HG02623 (cell line): Measurements from ENCODE around the gene GRB10.

Experiments used
- ATAC-seq: cut with Tn5 transposase; IDR thresholded peaks from one replicate; pipeline ENCODE4 v1.9.1; 2021; ENCODE audit warnings: moderate library complexity; ENCODE audit not compliant: unreplicated experiment

GRB10 gene

DNA sequence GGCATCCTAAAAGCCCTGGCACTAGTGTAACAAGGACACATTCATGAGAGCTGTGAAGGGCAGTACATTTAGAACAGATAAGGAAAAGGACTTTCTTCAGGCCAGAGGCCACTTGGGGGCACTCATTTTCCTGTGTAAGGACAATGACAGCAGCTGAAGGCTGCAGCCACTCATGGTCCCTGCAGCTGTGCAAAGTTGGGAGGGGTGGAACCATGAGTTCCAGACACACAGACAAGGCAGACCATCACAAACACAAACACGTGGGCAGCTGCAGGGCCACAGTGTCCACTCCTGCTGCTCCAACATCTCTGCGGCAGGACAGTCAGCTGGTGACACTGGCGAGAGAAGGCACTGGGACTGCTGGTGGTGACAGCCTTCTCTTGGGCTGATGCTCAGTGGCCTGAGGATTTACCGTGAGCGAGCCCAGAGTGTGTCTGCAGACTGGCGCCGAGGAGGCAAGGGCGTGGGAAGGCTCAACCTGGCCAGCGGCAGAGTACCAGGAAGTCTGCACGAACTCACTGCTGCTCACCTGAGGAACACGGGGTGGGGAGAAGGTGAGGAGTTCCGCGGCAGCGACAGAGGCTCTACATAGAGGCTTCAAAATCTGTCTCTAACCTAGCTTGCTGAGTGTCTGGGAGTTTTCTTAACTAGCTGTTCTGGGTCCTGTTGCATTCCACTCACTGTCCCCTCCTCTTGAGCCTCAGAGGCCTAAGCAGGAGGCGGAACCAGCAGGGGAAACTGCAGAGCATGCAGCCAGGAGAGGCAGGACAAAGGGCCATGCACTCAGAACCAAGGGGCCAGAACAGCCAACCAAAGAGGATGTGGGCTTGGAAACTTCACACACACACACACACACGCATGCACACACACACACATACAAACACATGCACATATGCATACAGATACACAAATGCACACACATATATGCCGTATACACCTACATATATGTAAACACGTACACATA, 141.0 kb downstream of the GRB10 start:
- ATAC-seq: no peak

DNA sequence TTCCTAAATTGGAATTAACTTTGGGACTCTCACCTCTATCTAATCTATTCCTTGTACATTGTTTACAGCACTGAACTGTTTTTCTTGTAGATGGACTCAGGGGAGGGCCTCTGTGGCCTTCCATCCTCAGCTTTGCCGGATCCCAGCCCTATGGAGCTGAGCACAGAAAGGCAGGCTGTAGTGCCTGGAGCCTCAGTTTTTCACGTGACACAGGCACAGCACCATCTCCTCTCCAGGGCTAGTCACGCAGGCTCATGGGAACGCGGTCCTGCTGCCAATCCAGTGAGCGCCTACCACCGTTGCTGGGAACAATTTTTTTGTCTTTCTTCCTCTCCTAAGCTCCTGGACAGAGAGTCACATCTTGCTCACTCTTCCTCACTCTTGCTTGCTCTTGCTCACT, 141.9 kb downstream of the GRB10 start:
- ATAC-seq: no peak

DNA sequence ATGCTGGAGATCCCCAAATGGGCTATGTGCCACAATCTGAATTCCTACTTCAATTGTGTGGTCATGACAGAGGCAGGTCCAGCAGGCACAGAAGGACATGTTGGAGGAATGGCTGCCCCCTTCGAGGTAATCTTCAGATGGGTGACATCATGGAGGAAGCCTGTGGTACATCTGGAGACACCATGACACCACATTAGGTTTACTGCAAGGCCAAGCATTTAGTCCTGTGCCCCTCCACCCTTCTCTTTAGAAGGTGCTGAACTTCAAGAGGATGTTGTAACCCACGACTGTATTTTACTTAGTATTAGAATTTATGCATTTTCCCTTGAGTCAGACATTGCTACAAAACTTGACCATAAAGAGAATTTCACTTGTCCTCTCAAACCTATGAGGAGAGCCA, 142.4 kb downstream of the GRB10 start:
- ATAC-seq: no peak

DNA sequence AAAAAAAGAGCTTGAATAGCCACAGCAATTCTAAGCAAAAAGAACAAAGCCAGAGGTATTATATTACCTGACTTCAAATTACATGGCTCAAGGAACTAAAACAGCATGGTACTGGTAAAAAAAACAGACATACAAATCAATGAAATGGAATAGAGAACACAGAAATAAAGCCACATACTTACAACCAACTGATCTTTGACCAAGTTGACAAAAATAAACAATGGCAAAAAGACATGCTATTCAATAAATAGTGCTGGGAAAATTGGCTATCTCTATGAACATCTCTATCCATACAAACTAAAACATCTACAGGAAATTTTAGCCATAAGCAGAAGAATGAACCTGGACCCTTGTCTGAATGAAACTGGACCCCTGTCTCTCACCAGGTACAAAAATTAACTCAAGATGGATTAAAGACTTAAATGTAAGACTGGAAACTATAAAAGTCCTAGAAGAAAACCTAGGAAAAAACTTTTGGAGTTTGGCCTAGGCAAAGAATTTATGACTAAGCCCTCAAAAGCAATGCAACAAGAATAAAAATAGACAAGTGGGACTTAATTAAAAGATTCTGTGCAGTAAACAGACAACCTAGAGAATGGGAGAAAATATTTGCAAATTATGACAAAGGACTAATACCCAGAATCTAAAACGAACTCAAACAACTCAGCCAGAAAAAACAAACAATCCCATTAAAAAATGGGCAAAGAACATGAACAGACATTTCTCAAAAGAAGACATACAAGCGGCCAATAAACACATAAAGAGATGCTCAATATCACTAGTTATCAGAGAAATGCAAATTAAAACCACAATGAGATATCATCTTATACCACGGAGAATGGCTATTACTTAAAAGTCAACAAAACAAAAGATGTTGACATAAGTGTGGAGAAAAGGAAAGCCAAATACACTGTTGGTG, 144.7 kb downstream of the GRB10 start:
- no peak for ATAC-seq

DNA sequence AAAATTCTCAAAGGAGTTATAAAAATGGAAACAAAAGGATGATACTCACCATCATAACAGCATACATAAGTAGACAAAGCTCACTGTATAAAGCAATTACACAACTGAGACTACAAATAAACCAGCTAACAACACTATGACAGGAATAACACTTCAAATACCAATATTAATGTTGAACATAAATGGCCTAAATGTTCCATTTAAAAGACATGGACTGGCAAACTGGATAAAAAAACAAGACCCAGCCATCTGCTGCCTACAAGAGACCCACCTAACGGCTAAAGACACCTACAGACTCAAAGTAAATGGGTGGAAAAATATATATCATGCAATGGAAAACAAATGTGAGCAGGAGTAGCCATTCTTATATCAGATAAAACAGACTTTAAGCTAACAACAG, 148.3 kb downstream of the GRB10 start:
- no peak for ATAC-seq

DNA sequence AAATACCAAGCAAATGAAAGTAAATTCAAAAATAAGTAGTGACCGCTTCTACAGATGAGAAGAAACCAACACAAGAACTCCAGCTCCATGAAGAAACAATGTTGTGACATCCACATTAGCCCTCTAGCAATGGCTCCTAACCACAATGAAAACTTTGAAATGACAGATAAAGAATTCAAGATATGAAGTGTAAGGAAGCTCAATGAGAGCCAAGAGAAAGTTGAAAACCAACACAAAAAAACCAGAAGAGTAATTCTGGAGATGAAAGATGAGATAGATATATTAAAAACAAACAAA, 149.3 kb downstream of the GRB10 start:
- no peak for ATAC-seq

DNA sequence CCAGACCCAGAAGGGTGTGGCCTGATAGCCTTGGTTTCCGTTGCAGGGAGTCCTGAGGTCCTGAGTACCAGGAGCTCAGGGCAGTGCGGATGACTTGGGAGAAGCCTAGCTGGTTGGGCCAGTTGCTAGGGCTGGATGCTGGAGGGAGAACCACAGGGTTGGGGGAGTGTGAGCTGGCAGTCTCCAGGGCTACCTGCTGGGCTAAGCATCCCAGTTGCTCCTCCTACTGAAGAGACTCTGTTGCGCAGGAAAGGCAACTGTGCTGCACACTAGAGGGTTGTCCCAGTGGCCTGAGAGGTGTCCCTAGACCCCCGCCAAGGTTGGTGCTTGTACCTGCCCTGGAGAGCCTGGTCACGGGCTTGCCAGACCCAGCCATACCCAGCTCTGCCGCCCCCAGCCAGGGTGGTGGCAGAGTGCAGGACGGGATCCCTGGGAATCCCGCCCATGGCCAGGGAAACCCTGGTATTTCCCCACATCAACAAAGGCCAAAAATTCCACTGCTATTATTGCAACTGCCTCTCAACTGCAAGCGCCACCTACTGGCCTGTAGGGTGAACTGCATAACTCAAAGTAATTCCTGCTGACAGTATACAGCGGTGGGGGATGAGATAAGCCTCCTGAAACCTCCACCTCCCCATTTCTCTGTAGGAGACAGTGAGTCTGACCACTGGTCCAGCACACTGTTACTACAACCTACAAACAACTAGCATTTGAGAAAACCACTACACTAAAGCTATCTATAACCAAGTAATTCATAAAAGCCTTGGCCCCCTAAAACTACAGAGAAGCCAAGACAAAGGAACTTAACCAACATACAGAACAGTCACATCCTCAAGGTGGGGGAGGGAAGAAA, 149.9 kb downstream of the GRB10 start:
- ATAC-seq: peak; percentile 87

DNA sequence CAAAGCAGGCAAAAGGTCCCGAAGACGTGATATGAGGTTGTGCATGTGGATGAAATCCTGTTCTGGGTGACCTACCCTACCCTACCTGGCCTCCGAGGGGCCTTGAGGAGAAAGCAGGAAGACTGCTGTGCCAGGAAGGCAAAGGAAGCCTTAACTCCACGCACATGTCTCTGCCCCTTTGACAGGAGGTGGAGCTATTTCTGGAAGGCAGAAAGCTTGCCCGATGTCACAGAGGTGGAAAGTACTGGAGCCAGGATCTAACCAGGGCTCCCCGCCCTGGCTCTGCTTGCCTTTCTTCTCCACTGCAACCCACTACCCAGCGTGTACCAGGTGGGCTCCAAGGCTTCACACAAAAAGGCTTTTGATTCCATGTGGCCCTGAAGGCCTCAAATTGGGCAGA, 151.1 kb downstream of the GRB10 start:
- ATAC-seq: no peak

DNA sequence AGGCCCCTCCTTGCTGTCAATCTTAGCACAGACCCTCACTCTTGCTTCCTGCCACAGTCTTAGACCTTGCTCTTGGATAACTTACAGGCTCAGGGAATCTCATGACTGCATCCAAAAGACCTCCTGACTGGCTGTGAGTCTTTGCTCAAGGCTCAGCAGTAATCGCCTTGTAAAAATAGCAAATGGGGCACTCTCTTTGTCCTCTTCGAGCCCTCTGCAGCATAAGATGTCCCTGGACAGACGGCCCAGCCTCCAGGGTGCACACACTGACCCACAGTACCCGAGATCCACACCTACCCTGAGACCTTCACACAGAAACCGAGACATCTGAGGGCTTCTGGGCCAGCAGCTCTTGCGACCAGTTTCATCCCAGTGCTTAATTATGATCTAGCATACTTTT, 151.6 kb downstream of the GRB10 start:
- no peak for ATAC-seq

DNA sequence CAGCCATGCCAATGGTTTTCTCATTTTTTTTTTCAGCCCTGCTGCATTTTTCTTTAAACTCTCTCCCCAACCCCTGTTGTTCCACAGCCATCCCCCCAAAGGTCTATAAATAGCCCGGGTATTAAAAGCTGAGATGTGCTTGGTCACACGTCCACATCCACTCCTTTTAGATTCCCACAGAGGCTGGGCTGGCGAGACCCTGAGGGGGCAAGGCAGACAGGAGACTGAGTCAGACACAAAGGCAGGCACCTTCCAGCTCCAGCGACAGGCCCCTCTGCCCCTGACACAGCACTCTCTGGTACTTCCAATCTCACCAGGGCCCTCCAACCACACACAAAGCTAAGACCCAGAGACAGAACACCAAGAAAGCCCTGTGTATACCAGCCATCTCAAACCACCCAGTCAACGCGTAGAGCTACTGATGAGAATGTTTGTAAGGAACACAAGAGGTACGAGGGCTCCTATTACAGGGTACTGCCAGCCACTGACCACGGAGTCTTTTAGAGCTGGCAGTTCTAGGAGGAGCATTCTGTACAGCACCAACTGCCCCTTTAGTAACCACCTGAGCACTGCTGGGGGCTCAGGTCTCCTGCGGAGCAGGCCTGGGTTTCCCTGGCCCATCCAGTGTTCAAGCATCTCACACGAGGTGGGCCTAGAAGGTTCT, 153.3 kb downstream of the GRB10 start:
- ATAC-seq: no peak

DNA sequence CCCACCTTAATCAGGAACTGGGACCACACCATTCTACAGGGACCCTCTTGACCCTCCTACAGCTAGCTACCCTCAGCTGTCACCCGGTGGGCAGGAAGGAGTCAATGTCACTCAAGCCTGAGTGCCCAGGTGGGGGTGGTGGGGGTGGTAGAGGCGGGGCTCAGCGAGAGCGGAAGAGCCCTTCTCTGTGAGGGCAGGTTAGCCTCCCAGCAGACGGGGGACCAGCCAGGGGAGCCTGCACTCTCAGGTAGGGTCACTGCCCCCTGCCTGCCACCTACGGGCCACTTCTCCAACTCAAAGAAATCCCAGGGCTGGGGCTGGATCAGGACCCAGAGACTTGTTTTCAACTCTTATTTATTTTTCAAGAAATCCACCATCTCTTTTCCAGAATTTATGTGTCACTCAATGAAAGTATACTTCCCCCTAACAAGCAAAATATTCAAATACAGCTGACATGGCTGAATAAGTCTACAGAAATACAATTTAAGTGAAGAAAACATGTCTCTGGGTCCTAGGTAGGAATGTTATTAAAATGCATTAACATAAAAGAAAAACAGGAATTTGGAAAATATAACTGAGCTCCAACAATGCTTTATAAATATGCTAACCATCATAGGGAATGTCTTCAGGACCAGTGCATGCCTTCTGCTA, 154.1 kb downstream of the GRB10 start:
- no peak for ATAC-seq

DNA sequence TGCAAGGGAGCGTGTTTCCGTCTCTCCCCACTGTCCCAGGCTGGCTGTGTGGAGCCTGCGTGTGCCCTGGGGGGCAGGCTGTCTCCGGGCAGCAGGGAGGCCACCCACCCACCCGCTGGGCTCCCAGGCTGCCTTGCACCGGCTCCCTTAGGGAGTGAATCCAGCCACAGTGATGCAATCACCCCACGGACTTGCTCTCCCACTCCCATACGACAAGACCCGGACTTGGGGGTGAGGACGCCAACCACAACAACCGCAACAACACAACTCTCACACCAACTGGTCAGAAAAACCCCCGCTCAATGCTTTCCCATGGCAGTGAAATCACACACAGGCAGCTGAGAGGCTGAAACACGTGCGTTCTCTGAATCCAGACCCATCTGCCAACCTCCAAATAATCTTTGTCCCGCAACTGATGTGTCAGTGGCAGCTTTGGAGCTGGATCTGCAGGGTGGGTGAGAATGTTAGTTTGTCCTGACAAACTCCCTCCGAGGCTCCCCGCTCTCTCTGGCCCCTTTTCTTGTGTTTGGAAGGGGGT, 154.8 kb downstream of the GRB10 start:
- no peak for ATAC-seq

DNA sequence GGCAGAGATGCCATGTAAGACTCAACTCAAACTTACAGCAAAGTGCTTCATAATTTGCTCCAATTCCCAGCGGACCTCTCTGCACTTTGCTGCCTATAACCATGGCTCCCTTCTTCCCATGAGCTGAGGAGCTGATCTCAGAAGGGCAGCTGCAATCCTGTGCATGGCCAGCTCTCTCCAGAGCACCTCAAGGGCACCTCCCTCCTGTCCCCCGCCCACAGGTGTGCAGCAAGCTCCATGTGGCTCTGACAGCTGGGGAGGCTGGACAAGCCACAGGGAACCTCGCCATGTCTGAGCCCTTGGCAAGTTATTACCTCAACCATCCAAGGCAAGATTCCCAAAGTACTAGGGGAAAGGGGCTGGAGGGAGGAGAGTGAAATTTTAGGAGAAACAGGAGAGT, 156.4 kb downstream of the GRB10 start:
- no peak for ATAC-seq

DNA sequence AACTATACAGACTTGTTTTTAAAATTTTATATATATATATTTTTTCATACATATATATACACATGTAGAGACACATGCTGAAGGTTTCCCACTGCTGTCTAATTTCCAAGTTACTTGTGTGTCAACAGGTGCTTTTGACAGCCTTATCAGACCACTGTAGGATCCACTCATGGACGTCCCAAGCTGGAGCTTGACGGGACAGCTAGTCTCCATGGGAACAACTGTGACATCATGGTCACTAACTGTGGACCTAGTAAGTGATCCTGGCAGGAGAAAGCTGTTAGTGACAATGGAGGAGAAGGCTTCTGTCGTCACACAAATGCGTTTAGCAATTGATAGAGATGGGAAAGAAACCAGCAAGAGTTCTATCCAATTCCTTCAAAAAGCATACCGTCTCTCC, 157.3 kb downstream of the GRB10 start:
- ATAC-seq: no peak

DNA sequence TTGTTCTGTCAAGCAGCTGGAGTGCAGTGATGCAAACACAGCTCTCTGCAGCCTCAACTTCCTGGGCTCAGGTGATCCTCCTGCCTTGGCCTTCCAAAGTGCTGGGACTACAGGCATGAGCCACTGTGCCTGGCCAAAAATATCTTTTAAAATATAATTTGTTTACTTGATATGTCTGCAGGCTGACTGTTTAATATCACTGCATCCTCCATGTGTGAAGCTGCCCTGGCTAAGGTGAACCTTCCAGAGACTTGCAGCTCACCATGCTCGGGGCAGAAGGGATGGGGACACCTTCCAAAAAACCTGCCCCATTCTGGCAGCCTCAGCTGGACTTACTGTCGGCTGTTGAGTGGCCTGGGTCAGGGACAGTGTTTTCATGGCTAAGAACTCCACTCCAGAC, 159.9 kb downstream of the GRB10 start:
- ATAC-seq: no peak

DNA sequence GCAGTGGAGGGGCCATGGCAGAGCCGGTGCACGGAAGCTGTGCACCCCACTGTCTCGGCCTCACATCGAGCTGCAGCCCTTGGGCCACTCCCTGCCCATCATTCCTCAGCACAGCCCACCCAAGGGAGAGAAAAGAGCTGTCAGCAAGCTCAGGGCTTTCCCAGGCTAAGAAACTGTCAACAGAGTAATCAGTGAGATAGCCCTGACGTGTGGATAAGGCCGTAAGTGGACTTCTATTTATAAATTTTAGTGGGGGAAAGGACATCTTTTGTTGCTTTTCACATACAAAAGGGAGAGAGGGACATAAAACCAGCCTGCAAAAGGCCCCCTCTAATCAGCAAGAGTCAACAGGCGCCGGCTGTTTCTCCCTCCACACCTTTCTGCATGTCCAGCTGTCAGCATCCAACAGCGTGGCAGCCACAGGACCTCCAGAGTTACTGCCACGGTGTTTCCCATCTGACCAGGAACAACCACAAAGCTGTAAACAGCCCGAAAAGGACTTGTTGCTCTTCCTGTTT, 160.7 kb downstream of the GRB10 start:
- ATAC-seq: no peak

DNA sequence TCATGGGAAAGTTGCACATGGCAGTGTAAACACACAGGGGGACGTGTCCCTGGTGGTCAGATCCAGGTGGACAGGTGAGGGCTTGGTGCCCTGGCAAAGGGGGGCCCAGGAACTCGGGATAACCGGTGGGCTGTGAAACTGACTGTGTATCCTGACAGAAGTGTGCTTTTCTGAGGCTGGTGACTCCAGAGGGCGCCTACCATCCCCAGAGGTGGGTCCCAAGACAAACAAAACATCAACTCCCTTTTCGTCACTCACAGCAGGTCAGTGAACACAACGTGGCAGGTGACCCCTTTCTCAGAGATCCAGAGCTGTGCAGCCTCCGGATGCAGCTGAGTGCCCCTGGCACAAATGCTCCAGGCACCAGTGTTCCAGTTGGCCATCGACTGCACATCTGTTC, 161.5 kb downstream of the GRB10 start:
- no peak for ATAC-seq

DNA sequence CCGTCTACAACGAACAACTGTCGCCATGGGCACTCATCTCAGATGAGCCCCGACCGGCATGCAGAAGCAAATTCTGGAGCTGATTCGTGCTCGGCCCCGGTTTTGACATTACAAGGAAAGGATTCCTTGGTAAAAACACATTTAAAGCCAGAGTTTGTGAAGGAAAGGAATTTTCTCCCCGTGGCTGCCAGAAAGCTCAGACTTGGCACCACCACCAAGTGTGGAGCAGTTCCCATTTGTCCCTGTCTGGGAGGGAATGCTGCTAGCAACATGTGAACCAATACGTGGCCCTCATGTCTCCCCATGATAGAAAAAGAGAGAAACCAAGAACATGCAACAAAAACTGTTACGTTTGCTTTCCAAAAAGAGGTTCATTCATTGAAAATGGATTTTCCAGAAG, 162.3 kb downstream of the GRB10 start:
- ATAC-seq: no peak

DNA sequence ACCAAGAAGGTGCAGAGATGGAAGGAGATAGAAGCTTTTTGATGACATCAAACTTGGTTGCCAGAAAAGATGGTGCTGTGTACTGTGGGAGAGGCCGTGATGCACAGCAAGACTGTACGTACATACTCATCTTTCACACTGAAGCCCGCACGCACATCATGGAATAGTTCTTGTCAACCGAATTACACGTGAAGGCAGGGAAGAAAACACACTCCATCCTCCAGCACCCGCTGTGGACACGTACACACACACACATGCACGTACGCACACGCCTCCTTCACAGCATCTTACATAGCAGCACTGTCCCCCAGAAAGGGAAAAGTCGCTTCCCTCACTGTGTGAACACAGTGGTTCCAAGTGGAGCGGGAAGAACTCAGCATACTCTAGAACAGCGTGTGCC, 163.0 kb downstream of the GRB10 start:
- ATAC-seq: no peak

DNA sequence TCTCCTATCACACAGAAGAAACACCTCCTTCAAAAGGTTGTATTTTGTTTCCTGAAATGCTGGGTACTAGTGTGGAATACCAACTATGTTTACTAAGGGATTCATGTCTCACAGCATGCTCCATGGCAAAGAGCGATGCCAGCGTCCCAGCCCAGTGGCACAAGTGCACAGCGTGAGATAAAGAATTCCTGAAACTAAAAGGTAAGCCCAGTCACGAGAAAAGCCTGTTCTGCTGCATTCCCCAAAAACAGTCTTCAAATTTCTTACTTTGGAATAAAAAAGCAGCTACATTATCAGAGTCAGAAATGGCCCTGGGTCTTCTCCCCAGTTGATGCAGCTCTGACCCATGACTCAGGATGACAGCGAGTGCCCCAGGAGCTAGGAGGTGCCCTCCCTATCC, 164.4 kb downstream of the GRB10 start:
- ATAC-seq: no peak
